ENCODE measurements around the gene C10orf53. TPM values are rescaled to one million over a fixed set of nuclear protein-coding genes. Genes with fewer than 3 reads are reported as not detected.

C10orf53 gene
- total and polyA plus RNA-seq, 2 of the 4 experiments (the other 2 are of a cell fraction): not detected

DNA sequence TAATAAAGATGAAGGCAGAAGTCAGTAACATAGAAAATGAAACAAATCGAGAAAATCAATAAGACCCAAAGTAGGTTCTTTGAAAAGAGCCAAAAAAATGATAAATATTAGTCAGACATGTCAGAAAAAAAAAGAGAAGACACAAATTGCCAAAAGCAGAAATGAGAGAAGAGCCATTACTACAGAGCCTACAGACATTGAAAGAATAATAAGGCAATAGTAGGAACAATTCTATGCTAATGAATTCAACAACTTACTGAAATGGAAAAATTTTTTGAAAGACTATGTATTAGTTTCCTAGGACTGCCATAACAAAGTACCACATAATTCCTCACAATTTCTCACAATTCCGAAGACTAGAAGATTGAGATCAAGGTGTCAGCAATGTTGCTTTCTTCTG lies 47.1 kb downstream of the C10orf53 start:
- no peak overlapping the region for H2BK120ac ChIP-seq (ENCODE audit: low read depth, low read length)
- no peak overlapping the region for H3K14ac ChIP-seq (replicated peaks; ENCODE audit: low read depth, low read length)
- CTCF ChIA-PET: no interaction called here
- H3K9me3 ChIP-seq (ENCODE audit: control insufficient read depth, insufficient read depth, low read length): no peaks in the 10 kb centered on the region
- H2AK5ac ChIP-seq (ENCODE audit: low read depth, low read length): no peak overlapping the region
- H4K8ac ChIP-seq (ENCODE audit: low read depth in 2 of 2, low read length in 2 of 2): no peak overlapping the region
- H2AK9ac ChIP-seq (replicated peaks; ENCODE audit: low read depth, low read length, poor library complexity): no peak overlapping the region
- H2BK5ac ChIP-seq (ENCODE audit: low read depth, low read length, poor library complexity, severe bottlenecking): no peak overlapping the region
- H3K4me3 ChIP-seq (ENCODE audit: insufficient read depth, low read depth, low read length): no peak overlapping the region
- no CpG with 5 or more reads among the region's 2 CpGs for WGBS, 2 experiments (ENCODE audit: extremely low coverage in 2 of 2, insufficient read length in 1 of 2)
- no peaks in the 10 kb centered on the region for H3K36me3 ChIP-seq (ENCODE audit: control insufficient read depth, insufficient read depth, low read length)
- no peak overlapping the region for H3K56ac ChIP-seq (ENCODE audit: extremely low read depth, insufficient read depth, low read length)
- no peaks in the 10 kb centered on the region for H3K27me3 ChIP-seq (ENCODE audit: control insufficient read depth, insufficient read depth, low read length)
- H3K4me1 ChIP-seq (ENCODE audit: control insufficient read depth, insufficient read depth, low read length): no peaks in the 10 kb centered on the region
- H4K91ac ChIP-seq (ENCODE audit: insufficient read depth, low read depth, low read length): no peak overlapping the region
- ATAC-seq (ENCODE audit: low read depth) (no peak), DNase-seq (no peak)
- H3K23ac ChIP-seq (ENCODE audit: low read depth, low read length): no peak overlapping the region
- POLR2A ChIA-PET (ENCODE audit: unreplicated experiment): no interaction called here
- no peak overlapping the region for H3K27ac ChIP-seq (ENCODE audit: insufficient read depth, low read length)
- H4K5ac ChIP-seq (ENCODE audit: low read depth, low read length): no peak overlapping the region
- H3K79me1 ChIP-seq (ENCODE audit: low read depth in 1 of 2, low read length in 2 of 2): no peaks in the 10 kb centered on the region
- H2BK20ac ChIP-seq (ENCODE audit: low read depth, low read length): no peak overlapping the region
- no peak overlapping the region for H3K4ac ChIP-seq (ENCODE audit: low read depth, low read length)
- no peak overlapping the region for H2BK15ac ChIP-seq (ENCODE audit: low read depth, low read length)
- BruUV-seq (replicated peaks): no TSS peak
- no peak overlapping the region for H2AFZ ChIP-seq (replicated peaks; ENCODE audit: low read length, poor library complexity)
- H3K9ac ChIP-seq (ENCODE audit: low read depth, low read length): no peak overlapping the region
- no peaks in the 10 kb centered on the region for H3K9me1 ChIP-seq (ENCODE audit: insufficient read depth, low read length)
- H4K20me1 ChIP-seq (ENCODE audit: insufficient read depth, low read length): no peaks in the 10 kb centered on the region
- intact Hi-C loops (cut with micrococcal nuclease): no loop called here
- dilution Hi-C loops (cut with HindIII; ENCODE audit: low sequenced_read_pairs, unreplicated experiment): no loop called here
- no peak for TF ChIP-seq MAZ (IDR thresholded peaks at IDR 0.05; ENCODE audit: borderline replicate concordance, low read depth, low read length)
- TF ChIP-seq BHLHE40 (IDR thresholded peaks at IDR 0.05; ENCODE audit: low read depth, low read length): no peak
- no peak for TF ChIP-seq RFX5 (IDR thresholded peaks at IDR 0.05; ENCODE audit: low read depth, low read length)
- TF ChIP-seq FOS (IDR thresholded peaks at IDR 0.05; ENCODE audit: low read depth, low read length): no peak
- no peak for TF ChIP-seq CEBPB (IDR thresholded peaks at IDR 0.05; ENCODE audit: low read depth, low read length)
- TF ChIP-seq POLR2A (IDR thresholded peaks at IDR 0.05; ENCODE audit: low read depth, low read length): no peak
- TF ChIP-seq MXI1 (IDR thresholded peaks at IDR 0.05; ENCODE audit: borderline replicate concordance, low read depth, low read length): no peak
- no peak for TF ChIP-seq SMC3 (IDR thresholded peaks at IDR 0.05; ENCODE audit: low read depth, low read length)
- TF ChIP-seq, protein P1, sequence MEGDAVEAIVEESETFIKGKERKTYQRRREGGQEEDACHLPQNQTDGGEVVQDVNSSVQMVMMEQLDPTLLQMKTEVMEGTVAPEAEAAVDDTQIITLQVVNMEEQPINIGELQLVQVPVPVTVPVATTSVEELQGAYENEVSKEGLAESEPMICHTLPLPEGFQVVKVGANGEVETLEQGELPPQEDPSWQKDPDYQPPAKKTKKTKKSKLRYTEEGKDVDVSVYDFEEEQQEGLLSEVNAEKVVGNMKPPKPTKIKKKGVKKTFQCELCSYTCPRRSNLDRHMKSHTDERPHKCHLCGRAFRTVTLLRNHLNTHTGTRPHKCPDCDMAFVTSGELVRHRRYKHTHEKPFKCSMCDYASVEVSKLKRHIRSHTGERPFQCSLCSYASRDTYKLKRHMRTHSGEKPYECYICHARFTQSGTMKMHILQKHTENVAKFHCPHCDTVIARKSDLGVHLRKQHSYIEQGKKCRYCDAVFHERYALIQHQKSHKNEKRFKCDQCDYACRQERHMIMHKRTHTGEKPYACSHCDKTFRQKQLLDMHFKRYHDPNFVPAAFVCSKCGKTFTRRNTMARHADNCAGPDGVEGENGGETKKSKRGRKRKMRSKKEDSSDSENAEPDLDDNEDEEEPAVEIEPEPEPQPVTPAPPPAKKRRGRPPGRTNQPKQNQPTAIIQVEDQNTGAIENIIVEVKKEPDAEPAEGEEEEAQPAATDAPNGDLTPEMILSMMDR (conservative IDR thresholded peaks at IDR 0.05; ENCODE audit: low read depth, low read length): no peak
- in situ Hi-C loops (cut with MboI; ENCODE audit: low sequenced_read_pairs): no loop called here
- H3K18ac ChIP-seq (ENCODE audit: low read depth, low read length): no peak overlapping the region
- H3K4me2 ChIP-seq (ENCODE audit: low read depth, low read length): no peak overlapping the region

Measured in IMR-90 (cell line).